ENCODE measurements around the gene LIMS1.
"Not testable (repeated sequence)": the region's sequence is repeated elsewhere in the genome, so short reads cannot be mapped to it uniquely, and the experiment has no call there.

The LIMS1 gene

GRCh38 chr2:108548208-108549003 lies 14.1 kb downstream of the LIMS1 start:
- no peak for DNase-seq (ENCODE audit: low read depth, low spot score)
- H3K27ac ChIP-seq = no peak overlapping the region

DNA sequence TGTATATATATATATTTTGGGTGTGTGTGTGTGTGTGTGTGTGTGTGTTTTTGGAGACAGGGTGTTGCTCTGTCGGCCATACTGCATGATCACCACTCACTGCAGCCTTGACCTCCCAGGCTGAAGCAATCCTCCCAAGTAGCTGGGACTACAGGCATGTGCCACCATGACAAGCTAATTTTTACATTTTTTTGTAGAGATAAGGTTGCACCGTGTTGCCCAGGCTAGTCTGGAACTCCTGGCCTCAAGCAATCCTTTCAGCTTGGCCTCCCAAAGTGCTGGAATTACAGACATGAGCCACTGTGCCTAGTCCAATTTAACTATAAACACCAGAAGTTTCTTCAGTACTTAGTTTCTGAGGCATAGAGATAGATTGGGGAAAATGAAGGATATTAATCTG lies 18.3 kb downstream of the LIMS1 start:
- no peak for DNase-seq (ENCODE audit: low read depth, low spot score)
- no peak overlapping the region for H3K27ac ChIP-seq

DNA sequence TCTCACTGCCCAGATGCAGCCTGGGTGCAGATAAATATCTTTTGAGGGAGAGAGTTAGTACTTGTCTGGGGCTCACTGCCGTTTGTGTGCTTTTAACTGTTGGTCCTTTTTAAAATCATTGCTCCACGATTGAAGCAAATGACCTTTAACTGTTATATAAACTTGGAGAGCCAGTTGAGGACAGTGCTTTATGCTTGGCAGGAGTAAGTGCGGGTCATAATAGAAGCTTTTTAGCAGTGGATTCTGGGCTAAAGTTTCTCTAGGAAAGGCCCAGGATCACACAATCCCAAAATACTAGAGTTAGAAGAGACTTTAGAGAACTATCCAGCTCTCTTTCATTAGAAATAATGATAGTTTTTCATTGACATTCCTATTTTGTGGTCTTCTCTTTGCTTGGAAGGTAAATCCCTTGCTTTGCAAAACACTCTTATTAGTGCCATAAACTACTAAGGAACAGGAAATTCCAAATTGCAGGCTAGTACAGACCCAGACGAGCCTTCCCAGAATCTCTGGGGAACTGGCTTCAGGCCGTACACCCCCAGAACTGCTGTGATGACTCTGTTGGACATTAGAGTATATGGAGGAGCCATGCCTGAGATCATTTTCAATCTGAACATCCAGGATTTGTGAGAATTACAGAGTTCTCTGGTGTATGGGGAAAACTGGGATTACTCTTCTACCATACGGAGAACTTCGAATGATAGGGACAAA lies 19.1 kb downstream of the LIMS1 start:
- no peak overlapping the region for H3K27ac ChIP-seq
- DNase-seq (ENCODE audit: low read depth, low spot score) = no peak

GRCh38 chr2:108554528-108554927 lies 20.3 kb downstream of the LIMS1 start:
- no peak for DNase-seq (ENCODE audit: low read depth, low spot score)
- H3K27ac ChIP-seq = no peak overlapping the region

DNA sequence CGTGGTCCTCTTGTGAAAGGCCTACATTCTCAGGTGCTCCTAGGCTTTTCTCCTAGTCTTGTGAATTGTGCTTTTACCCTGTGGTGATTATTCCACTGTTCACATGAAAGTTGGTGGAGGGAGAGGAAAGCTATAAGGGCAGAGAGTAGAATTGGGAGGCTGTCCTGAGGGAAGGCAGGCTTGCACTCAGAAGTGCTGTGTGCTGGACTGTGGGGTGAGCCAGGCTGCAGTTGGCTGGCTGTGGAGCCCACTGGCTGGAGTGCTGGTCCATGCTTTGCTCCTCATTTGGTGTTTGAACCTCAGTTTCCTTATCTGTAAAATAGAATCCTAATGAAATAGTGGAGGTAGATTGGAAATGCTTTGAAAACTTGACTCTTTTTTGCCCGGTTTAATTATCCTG lies 21.3 kb downstream of the LIMS1 start:
- DNase-seq (ENCODE audit: low read depth, low spot score) = no peak
- no peak overlapping the region for H3K27ac ChIP-seq

- H3K27ac ChIP-seq = peak overlapping the region; percentile 14
- DNase-seq (ENCODE audit: low read depth, low spot score) = not testable (repeated sequence)
Observed at GRCh38 chr2:108556581-108556980, 22.3 kb downstream of the LIMS1 start.

DNA sequence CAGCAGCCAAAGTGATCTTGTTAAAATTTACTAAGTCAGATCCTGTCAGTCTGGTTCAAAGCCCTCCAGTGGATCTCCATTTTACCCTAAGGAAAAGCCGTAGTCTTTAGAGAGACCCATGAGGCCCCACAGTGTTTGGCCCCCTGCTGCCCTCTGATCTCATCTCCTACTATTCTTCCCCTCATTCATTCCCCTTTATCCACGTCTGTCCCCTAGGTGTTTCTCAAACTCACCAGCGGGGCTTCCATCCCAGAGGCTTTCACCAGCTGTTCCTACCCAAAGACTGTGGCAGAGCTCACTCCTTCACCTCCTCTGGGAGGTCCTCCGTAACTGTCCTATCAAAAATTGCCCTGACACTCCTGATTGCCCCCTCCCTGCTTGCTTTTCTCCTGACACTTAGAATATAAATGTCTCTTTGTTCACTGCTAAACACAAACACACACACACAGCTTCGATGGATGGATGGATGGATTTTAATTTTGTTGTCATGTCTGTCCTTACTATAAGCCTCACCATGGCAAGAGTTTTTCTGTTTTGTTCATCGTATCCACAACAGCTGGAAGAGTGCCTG lies 26.1 kb downstream of the LIMS1 start:
- no peak overlapping the region for H3K27ac ChIP-seq
- DNase-seq (ENCODE audit: low read depth, low spot score) = no peak

GRCh38 chr2:108560895-108561530 lies 26.7 kb downstream of the LIMS1 start:
- no peak overlapping the region for H3K27ac ChIP-seq
- no peak for DNase-seq (ENCODE audit: low read depth, low spot score)

- no peak for DNase-seq (ENCODE audit: low read depth, low spot score)
Observed at GRCh38 chr2:108562274-108562673, 28.0 kb downstream of the LIMS1 start.

GRCh38 chr2:108564510-108564909 lies 30.2 kb downstream of the LIMS1 start:
- no peak for DNase-seq (ENCODE audit: low read depth, low spot score)
- H3K27ac ChIP-seq = no peak overlapping the region

More at GRCh38 chr2:108562274-108562673, 28.0 kb downstream of the LIMS1 start:
- H3K27ac ChIP-seq = no peak overlapping the region

DNA sequence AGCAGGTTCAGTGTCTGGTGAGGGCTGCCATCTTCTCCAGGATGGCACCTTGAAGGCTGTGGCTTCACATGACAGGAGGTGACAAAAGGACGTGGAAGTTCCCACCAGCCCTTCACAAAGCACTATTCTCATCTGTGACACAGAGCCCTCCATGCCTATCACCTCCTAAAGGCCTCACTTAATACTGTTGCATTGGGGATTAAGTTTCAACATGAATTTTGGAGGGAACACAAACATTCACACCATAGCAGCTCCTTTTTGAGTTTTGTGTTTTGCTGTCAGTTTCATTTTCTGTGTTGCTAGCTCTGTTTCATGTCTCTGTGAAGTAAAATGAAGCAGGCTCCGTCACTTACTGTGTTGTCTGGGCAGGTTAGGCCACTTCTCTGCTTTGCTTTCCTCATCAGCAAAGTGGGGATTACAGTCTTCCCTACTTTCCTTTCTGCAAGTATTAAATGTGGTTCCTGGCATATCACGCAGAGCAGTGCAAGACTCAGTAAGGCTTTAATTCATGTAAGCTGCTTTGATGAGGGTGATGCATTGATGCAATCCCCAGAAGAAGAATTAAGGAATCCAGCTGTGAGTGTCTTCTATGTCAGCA lies 31.6 kb downstream of the LIMS1 start:
- DNase-seq (ENCODE audit: low read depth, low spot score) = no peak

GRCh38 chr2:108570416-108570815 lies 36.1 kb downstream of the LIMS1 start:
- DNase-seq (ENCODE audit: low read depth, low spot score) = no peak
- H3K27ac ChIP-seq = peak overlapping the region; percentile 85

More for the DNA sequence above, 31.6 kb downstream of the LIMS1 start:
- no peak overlapping the region for H3K27ac ChIP-seq

DNA sequence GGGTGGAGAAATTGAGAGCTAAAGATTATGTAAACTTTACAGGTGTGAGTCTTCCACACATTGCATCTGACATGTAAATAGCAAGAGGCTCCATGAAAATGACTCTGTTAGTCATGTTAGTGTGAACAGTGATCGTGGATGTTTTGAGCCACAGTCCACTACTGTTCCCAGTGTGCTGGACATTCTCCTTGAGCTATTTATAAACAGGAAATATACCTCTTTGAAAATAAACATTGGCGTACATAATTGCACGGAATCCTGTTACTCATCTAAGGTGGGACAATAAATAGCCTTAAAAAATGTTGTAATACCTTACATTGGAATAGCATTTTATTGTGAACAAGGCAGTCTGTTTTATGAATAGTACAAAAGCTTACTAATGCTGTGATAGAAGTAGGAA lies 37.0 kb downstream of the LIMS1 start:
- peak overlapping the region; percentile 85 for H3K27ac ChIP-seq

DNA sequence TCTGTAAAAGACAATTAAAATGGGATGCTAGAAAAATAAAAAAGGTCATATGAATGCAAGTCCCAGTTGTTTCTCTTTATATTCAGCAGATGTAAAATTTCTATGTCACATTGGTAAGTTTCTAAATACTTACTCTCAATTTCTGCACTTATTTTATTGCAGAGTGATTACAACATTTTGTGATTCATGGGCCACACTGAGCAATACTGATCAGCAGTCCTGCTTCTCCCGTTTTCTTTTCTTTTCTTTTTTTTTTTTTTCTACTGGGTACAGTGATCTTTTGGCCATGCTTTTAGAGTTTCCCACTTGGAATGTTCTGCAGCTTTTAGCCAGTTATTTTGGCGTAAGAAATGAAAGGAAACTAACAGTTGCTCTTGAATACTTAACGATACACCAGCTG lies 38.8 kb downstream of the LIMS1 start:
- peak overlapping the region; percentile 85 for H3K27ac ChIP-seq

More for the DNA sequence above, 37.0 kb downstream of the LIMS1 start:
- no peak for DNase-seq (ENCODE audit: low read depth, low spot score)

DNA sequence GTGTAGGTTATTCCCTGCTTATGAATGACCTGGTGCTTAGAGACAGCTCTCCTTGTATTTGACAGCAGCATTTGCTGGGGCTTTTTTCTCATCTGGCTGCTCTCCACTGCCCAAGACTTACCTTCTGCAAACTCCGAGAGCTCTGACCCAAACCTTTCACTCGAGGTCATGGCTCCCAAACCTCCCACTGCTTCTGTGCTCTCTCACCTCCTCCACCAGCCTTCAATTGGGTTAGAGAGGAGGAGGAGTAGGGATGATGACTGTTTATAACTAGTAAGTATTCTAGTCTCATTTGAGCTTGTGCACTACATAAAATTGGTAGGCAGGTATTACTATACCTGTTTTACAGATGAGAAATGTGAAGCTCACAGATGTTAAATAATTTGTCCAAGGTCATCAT lies 40.1 kb downstream of the LIMS1 start:
- no peak for DNase-seq (ENCODE audit: low read depth, low spot score)
- peak overlapping the region; percentile 53 for H3K27ac ChIP-seq

More for the DNA sequence above, 38.8 kb downstream of the LIMS1 start:
- DNase-seq (ENCODE audit: low read depth, low spot score) = no peak

- DNase-seq (ENCODE audit: low read depth, low spot score) = no peak
- H3K27ac ChIP-seq = peak overlapping the region; percentile 53
Observed at GRCh38 chr2:108575132-108575966, 41.1 kb downstream of the LIMS1 start.

DNA sequence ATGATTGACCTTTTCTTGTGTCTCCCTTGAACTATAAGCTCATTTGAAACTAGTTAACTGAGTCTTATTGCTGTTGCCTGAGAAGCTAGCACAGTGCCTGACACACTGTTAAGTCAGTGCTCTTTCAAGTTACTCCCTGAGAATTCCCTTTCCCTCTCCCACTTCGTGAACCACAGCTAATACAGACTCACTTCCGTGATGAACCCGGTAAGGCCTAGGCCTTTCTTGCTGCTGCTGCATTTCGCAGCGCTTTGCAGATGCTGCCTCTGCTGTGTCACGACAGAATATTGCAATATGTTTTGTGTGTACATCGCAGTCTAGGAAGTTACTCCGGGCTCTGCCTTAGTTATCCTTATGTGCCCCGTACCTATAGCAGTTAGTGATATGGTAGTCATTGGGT lies 42.8 kb downstream of the LIMS1 start:
- no peak for DNase-seq (ENCODE audit: low read depth, low spot score)
- no peak overlapping the region for H3K27ac ChIP-seq

DNA sequence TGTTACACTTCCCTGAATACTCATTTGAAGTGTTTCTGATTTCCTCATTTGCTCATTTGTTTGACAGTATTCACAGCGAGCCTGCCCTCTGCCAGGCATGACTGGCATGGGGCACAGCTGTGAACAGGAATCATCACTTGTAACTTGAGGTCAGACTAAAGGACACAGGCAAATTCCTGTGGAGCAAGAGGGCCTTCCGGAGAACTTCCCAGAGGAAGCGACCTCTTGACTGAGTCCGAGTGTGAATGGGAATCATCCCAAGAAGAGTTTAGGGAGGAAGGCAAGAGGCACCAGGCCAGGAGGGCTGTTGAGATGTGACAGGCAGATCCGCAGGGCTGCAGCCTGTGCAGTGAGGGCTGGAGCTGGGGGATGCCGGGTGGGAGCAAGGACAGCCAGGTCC lies 45.4 kb downstream of the LIMS1 start:
- no peak overlapping the region for H3K27ac ChIP-seq
- no peak for DNase-seq (ENCODE audit: low read depth, low spot score)

DNA sequence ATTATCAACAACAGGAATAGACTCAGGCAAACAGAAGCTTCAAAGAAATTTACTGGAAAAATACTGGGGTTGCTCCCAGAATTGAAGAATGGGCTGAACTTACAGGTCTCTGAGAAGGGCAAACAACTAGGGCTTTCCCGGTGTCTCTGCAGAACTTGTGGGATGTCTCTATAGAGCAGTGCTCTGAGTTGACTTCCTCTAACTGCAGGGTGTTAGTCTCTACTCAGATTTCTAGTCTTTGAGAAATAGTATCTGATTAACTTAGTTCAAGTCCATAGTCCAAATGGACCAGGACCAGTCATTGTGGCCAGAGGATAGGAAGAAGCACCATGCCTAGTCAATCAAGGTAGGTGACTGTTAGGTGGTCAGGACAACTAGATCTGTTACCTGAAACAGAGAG lies 45.8 kb downstream of the LIMS1 start:
- H3K27ac ChIP-seq = no peak overlapping the region
- DNase-seq (ENCODE audit: low read depth, low spot score) = no peak
